ENCODE data around the gene VEGFC. TPM values are rescaled to one million over a fixed set of nuclear protein-coding genes. Genes with fewer than 3 reads are reported as not detected.

The VEGFC gene
- total RNA-seq, 2 donors from 2014 or later: 11.6 to 25.4 TPM

DNA sequence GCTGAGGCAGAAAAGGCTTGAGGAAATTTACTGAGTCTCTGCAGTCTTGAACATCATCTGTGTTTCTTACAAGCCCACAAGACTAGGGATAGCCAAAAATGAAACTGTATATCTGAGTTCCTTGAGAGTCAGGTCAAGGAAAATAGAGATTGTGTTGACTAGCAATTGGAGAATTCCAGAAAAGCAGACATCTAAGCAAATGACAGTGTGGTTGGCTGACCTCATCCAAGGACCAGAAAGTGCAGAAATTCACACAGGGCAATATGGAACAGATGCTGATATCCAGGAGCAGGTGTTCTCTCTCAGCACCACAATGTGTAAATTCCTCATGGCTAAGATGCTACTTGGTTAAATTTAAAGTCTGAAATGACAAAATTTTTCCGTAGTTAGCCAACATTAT, 146.4 kb downstream of the VEGFC start:
- DNase-seq (ENCODE audit: low spot score): no peak
- intact Hi-C loops (cut with DNase I): no loop called here

- DNase-seq (ENCODE audit: low spot score): no peak
- intact Hi-C loops (cut with DNase I): no loop called here
Measured at GRCh38 chr4:176645246-176645960, 147.3 kb downstream of the VEGFC start.

DNA sequence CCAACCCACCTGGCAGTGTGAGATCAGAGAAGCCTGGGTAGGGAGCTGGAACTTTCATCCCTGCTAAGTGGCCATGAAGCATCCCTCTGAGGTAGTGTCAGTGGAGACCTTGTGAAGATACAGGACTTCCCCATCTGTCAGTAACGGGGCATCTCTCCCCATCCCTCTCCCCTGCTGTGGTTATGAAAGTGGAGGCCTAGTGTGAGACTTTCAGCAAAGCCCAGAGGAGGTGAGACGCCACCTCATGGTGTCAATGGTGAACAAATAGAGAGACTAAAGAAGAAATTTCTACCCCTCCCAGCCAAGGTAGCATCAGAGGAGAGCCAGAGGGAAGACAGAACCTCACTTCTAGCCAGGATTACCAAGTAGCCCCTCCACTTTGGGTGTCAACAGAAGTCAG, 150.2 kb downstream of the VEGFC start:
- intact Hi-C loops (cut with DNase I): no loop called here
- DNase-seq (ENCODE audit: low spot score): no peak

GRCh38 chr4:176641237-176641636, 151.5 kb downstream of the VEGFC start:
- DNase-seq (ENCODE audit: low spot score): no peak
- intact Hi-C loops (cut with DNase I): no loop called here

DNA sequence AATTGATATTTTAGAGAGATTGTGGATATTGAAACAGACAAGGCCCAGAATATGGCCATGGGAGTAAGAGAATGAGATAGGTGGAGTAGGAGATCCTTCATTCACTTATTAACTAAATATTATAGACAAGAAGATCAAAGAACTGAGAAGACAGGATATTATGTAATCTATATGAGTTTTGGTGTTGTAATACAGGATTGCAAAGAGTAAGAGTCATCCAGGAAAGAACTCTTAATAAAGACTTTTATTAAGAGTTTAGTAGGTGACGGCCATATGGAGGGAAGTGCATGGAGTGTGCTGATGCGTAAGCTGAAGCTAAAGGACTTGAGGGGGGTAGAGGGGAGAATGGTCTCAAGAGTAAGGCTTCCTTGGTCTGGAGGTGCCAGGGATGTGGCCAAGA, 153.7 kb downstream of the VEGFC start:
- intact Hi-C loops (cut with DNase I): no loop called here

DNA sequence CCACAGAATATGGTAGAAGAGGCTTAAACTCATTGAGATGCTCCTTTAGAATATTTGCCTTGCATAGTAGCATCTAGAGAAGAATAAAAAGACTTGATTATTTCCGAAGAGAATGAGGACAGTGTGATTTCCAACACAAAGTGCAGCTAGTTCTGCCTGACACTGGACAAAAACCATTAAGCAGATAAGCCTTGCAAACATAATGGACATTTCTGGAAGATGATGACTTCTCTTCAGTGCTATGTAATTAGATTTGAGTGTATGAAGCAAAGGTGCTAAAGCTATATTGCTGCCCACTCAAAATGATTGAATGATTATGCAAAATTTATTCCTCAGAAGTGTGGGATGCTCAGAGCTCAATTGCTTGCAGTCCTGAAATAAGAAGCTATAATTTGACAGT, 156.4 kb downstream of the VEGFC start:
- intact Hi-C loops (cut with DNase I): no loop called here

More for the DNA sequence above, 153.7 kb downstream of the VEGFC start:
- no peak for DNase-seq (ENCODE audit: low spot score)

GRCh38 chr4:176635372-176636261, 157.1 kb downstream of the VEGFC start:
- DNase-seq (ENCODE audit: low spot score): no peak
- intact Hi-C loops (cut with DNase I): no loop called here

More for the DNA sequence above, 156.4 kb downstream of the VEGFC start:
- DNase-seq (ENCODE audit: low spot score): no peak

All from posterior vena cava (tissue), 2 donors.